ENCODE measurements around the gene EEF1B2.
A peak's percentile ranks its signal among the peaks of the same experiment; 100 is the strongest.
"Not testable (repeated sequence)": the region's sequence is repeated elsewhere in the genome, so short reads cannot be mapped to it uniquely, and the experiment has no call there.

Gene EEF1B2

DNA sequence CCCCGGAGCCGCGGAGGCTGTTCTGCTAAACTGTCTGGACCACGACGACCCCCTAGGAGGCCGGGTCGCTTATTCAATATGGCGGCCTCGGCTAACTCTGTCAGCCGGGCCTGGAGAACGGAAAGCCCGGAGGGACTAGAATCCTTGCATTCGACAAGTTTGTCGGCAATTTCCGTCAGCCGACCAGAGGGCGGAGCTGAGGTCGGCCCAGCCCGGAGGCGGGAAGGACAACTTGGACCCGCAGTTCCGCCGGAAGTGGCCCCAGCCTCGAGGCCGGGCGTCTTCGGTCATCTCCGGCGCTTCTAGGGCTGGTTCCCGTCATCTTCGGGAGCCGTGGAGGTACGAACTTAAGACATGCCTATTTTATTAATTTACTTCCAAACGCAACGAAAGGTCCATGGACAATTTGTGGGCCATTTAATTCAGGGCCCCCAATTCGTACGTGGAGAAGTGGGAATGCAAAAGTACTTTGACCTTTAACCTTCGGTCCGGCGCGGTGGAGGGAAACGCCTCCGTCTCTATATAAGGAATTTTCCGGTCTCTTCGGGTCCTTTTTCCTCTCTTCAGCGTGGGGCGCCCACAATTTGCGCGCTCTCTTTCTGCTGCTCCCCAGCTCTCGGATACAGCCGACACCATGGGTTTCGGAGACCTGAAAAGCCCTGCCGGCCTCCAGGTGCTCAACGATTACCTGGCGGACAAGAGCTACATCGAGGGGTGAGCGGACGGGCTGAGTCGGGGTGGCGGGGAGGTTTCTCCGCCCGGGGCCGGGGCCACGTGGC, at the start of gene EEF1B2, which contains the start of gene NDUFS1:
EEF1B2 (plus strand) TSS at position 550 of the 779 bp plus-strand sequence; CDS start at position 635, 85 bp downstream.
NDUFS1 (minus strand) TSS at position 99 of the 779 bp plus-strand sequence. CDS start 5,766 bp downstream, outside the sequence.
- peak; percentile 95 for DNase-seq (ENCODE audit: low read depth)

GRCh38 chr2:206112108-206112507, 47.6 kb upstream of the EEF1B2 start:
- no peak for DNase-seq (ENCODE audit: low read depth)

- no peak for DNase-seq (ENCODE audit: low read depth)
Measured at GRCh38 chr2:206112846-206113547, 46.7 kb upstream of the EEF1B2 start.

GRCh38 chr2:206115026-206115578, 44.6 kb upstream of the EEF1B2 start:
- no peak for DNase-seq (ENCODE audit: low read depth)

DNA sequence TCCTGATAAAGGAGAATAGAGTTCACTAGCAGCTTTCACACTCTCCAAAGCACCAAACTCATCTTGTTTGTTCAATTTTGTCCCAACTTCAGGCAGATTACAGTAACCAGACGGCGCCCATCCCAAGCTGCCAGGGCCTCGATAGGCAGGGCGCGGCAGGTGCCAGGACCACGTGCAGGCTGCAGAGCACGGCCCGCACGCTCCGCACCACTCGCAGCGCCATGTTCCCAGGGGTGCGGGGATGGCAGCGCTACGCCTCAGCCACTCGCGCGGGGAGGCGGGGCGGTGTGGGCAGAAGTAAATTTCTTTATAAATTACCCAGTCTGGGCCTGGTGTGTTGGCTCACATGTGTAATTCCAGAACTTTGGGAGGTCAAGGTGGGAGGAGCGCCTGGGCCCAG, 43.4 kb upstream of the EEF1B2 start:
- DNase-seq (ENCODE audit: low read depth) = no peak

DNA sequence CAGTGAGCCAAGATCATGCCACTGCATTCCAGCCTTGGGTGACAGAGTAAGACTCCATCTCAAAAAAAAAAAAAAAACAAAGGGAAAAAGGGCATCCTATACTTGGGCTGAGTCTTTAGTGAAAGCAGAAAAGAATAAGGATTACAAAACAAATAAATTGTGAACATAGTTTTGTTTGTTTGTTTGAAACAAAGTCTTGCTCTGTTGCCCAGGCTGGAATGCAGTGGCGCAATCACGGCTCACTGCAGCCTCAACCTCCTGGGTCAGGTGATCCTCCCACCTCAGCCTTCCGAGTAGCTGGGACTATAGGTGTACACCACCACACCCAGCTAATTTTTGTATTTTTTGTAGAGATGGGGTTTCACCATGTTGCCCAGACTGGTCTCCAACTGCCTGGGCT, 37.1 kb upstream of the EEF1B2 start:
- DNase-seq (ENCODE audit: low read depth) = not testable (repeated sequence)

DNA sequence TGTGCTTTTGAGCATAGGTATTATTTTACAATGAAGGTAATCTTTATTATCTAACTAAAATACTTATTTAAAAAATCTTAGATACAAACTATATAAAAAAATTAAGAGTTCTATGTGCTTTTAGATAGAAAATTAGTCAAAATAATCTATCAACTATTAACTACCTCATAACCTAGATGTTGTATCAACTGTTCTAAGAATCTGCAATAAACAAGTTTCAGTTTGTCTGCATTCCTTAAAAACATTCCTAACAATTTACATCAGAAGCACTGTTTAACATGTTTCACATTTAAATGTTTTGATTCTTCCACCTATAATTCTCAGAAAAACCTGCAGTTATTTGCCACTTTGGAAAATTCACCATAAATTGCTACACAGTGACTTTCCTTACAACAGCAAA, 33.8 kb upstream of the EEF1B2 start:
- no peak for DNase-seq (ENCODE audit: low read depth)

- DNase-seq (ENCODE audit: low read depth) = no peak
Measured at GRCh38 chr2:206127656-206128055, 32.0 kb upstream of the EEF1B2 start.

DNA sequence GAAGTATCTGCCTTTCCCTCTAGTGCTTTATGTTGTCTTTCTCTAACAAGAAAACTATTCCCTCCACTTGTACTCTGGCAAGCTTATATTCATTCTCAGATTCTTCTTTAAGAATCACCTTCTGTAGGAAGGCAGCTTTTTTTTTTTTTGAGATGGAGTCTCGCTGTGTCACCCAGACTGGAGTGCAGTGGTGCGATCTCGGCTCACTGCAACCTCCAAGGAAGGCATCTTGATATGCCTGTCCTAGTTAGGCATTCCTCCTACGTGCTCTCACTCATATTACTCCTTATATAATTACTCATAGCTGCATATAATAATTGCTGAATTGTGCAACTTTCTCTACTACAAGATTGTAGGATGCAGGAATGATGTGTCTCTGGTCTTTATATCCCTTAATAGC, 16.2 kb upstream of the EEF1B2 start:
- no peak for DNase-seq (ENCODE audit: low read depth)

GRCh38 chr2:206144383-206144782, 15.3 kb upstream of the EEF1B2 start:
- no peak for DNase-seq (ENCODE audit: low read depth)

DNA sequence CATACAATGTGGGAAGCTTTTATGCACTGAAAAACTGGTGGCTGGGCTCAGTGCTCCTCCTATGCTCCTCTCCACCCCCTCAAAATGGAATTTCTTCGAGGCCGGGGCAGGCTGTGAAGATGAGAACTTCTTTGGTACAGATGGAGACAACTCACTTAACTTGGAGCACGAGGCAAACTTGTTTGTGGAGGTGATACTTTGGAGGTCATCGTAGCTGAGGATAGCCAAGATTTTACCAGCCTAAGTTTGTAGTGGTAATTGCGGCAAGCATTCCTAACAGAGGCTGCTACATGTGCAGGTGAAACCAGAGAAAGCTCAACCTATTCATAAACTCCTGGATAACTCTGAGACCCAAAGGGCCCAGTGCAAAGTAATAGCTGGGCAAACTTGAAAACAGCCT, 14.0 kb upstream of the EEF1B2 start:
- DNase-seq (ENCODE audit: low read depth) = no peak

- no peak for DNase-seq (ENCODE audit: low read depth)
Measured at GRCh38 chr2:206149330-206149729, 10.4 kb upstream of the EEF1B2 start.

GRCh38 chr2:206150168-206150567, 9.5 kb upstream of the EEF1B2 start:
- DNase-seq (ENCODE audit: low read depth) = no peak

DNA sequence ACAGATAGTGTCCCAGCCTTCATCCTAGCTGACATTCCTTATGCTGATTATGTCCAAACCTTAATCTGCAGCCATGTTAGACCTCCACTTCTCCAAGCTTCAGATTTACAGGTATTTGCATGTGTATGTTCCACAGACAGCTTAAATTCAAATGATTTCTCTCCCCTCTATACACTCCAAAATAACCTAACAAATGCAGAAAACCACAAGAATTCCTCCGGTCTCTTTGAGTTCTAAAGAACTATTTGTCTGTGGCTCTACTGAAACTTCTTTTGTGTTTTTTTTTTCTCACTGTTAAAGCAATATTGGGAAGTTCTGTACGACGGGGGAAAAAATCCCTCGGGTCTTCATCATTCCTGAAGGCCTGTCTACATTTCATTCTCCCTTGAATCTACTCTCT, 9.1 kb upstream of the EEF1B2 start:
- no peak for DNase-seq (ENCODE audit: low read depth)

DNA sequence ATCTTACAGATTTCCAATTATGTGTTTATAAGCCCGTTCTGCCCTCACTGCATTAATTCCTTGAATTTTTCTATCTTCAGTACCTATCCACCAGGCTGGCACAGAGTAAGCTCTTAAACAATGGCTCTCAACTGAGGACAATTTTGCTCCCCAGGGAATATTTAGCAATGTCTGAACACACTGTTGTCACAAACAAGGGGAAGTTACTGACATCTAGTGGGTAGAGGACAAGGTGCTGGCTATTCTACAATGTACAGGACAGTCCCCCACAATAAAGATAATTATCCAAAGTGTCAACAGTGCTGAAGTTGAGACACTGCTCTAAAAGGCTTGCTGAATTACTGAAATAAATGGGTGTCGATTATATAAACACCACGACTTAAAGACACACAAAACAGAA, 5.5 kb upstream of the EEF1B2 start:
- no peak for DNase-seq (ENCODE audit: low read depth)

GRCh38 chr2:206157014-206157413, 2.7 kb upstream of the EEF1B2 start:
- not testable (repeated sequence) for DNase-seq (ENCODE audit: low read depth)

DNA sequence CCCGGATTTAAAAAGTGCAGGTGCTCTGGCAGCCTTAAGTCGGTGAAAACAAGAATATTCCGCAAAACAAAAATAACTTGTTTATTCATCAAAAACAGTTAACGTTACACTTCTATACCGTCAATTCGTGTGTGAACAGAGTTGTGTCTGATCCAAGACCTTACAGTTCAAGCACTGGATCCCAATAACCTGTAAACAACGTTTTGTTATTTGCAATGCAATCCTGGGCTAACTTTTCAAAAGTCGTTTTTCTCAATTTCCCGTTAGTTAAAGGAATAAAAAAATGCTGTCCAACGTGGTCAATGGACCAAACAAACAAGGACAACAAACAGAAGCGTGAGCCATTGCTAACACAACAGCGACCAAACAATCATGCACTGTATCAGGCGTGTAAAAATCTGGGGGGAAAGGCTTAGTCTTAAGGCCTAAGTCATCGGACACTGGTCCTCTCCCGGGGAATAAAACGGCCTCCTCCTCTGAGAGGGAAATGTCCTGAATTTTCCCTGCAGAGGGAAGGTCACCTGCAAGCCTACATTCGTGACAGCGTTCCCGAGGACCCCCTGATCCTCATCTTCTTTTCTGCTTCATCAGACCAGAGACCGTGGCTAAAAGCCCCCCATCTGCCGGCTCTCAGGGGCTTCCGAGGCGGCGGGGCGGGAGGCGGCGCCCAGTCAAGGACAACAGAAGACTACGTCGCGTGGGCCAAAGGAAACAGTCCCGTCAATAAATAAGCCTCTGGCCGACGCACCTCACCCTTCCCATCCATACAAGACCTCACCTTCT, 941 bp upstream of the EEF1B2 start:
- no peak for DNase-seq (ENCODE audit: low read depth)

GRCh38 chr2:206160125-206160806, 571 bp downstream of the EEF1B2 start:
- no peak for DNase-seq (ENCODE audit: low read depth)

DNA sequence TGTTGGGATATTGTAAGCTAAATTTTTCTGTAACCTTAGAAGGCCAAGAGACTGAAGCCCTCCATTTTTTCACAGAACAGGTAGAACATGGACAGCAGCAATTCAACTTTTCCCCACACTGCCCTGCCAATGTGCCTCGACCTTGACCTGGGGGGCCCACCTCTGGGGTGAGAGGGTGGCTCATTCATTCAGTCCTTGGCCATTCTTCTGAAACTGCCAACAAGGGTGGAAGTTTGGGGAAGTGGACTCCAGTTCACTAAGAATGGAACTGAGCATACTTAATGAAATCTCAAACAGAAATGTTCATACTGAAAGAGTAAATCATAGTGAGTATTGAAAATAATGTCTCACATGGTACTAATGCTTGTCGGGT, 1.1 kb downstream of the EEF1B2 start:
- DNase-seq (ENCODE audit: low read depth) = no peak

DNA sequence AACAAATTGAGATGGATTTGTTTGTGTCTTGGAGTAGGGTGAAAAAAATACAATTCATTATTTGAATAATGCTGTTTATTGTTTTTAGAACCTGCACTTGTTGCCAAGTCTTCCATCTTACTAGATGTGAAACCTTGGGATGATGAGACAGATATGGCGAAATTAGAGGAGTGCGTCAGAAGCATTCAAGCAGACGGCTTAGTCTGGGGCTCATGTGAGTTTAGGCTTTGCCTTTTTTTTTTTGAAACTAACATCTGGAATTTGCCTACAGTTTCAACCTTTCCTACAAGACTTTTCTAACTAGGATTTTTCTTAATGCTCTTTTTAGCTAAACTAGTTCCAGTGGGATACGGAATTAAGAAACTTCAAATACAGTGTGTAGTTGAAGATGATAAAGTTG, 2.7 kb downstream of the EEF1B2 start:
- DNase-seq (ENCODE audit: low read depth) = not testable (repeated sequence)

- no peak for DNase-seq (ENCODE audit: low read depth)
Measured at GRCh38 chr2:206163251-206163880, 3.7 kb downstream of the EEF1B2 start.

All from stimulated activated CD4-positive, alpha-beta T cell treated with anti-CD3 and anti-CD28 coated beads, Interleukin-2, amount 100 ng/mL, for 4 hours (primary cell).